G401.6 (cell line): ENCODE results near the gene POLG2.

Source experiments
- FAIRE-seq: peaks from 2 replicates; lab custom pipeline; 2012; peaks lifted over from hg19 to GRCh38; lab: Jason Lieb, UNC

Gene POLG2

GRCh38 chr17:64496786-64497564 is at the start of gene POLG2:
Gene POLG2, minus strand, starts transcription at chr17:64497054. Its CDS starts 86 bp downstream, at chr17:64496968.
- FAIRE-seq, result peak; percentile 96

- peak; percentile 8 for FAIRE-seq
These were observed 47.9 kb upstream of the POLG2 start for GRCh38 chr17:64544742-64545141.

- no peak for FAIRE-seq
These were observed 43.4 kb upstream of the POLG2 start for GRCh38 chr17:64540118-64540776.

- FAIRE-seq, result no peak
These were observed 41.8 kb upstream of the POLG2 start for GRCh38 chr17:64538508-64539130.

- no peak for FAIRE-seq
These were observed 40.6 kb upstream of the POLG2 start for GRCh38 chr17:64537488-64537887.

- FAIRE-seq, result no peak
These were observed 40.1 kb upstream of the POLG2 start for GRCh38 chr17:64536913-64537312.

GRCh38 chr17:64535357-64535756 is 38.5 kb upstream of the POLG2 start:
- no peak for FAIRE-seq

- FAIRE-seq, result no peak
These were observed 37.3 kb upstream of the POLG2 start for GRCh38 chr17:64534187-64534586.

GRCh38 chr17:64533784-64534183 is 36.9 kb upstream of the POLG2 start:
- FAIRE-seq, result no peak

GRCh38 chr17:64532409-64532808 is 35.6 kb upstream of the POLG2 start:
- FAIRE-seq, result no peak

GRCh38 chr17:64531955-64532371 is 35.1 kb upstream of the POLG2 start:
- FAIRE-seq, result no peak

- FAIRE-seq, result no peak
These were observed 32.4 kb upstream of the POLG2 start for GRCh38 chr17:64529221-64529620.

GRCh38 chr17:64527914-64528313 is 31.1 kb upstream of the POLG2 start:
- FAIRE-seq, result no peak

GRCh38 chr17:64520359-64520758 is 23.5 kb upstream of the POLG2 start:
- no peak for FAIRE-seq

- no peak for FAIRE-seq
These were observed 22.7 kb upstream of the POLG2 start for GRCh38 chr17:64519601-64520000.

GRCh38 chr17:64515829-64516228 is 19.0 kb upstream of the POLG2 start:
- no peak for FAIRE-seq

GRCh38 chr17:64515419-64515818 is 18.6 kb upstream of the POLG2 start:
- FAIRE-seq, result no peak

GRCh38 chr17:64509179-64509578 is 12.3 kb upstream of the POLG2 start:
- FAIRE-seq, result no peak

- FAIRE-seq, result no peak
These were observed 11.8 kb upstream of the POLG2 start for GRCh38 chr17:64508683-64509082.

GRCh38 chr17:64507413-64507782 is 10.5 kb upstream of the POLG2 start:
- FAIRE-seq, result no peak

- FAIRE-seq, result peak; percentile 82
These were observed 9.9 kb upstream of the POLG2 start, which contains the start of gene CEP95 for GRCh38 chr17:64506576-64507412. Gene CEP95, plus strand, starts transcription at chr17:64506977. Its CDS starts 121 bp downstream, at chr17:64507098.

GRCh38 chr17:64506201-64506575 is 9.3 kb upstream of the POLG2 start, which contains the start of gene DDX5:
Gene DDX5, minus strand, starts transcription at chr17:64506289. Its CDS starts 170 bp downstream, at chr17:64506119.
- peak; percentile 84 for FAIRE-seq
